Fibroblast of skin of back (primary cell): ENCODE data around the gene COPA.
"Not testable (repeated sequence)": the region's sequence is repeated elsewhere in the genome, so short reads cannot be mapped to it uniquely, and the experiment has no call there.

ENCODE experiments used
- DNase-seq: peaks from one replicate; pipeline ENCODE4 v3.0.0-alpha.2; 2013

The COPA gene

GRCh38 chr1:160322831-160323230 lies 20.2 kb downstream of the COPA start:
- no peak for DNase-seq

- no peak for DNase-seq
Observed at GRCh38 chr1:160315359-160315758, 27.7 kb downstream of the COPA start.

GRCh38 chr1:160309571-160309970 lies 33.5 kb downstream of the COPA start:
- no peak for DNase-seq

- peak; percentile 41 for DNase-seq
Observed at GRCh38 chr1:160309185-160309557, 33.9 kb downstream of the COPA start.

- no peak for DNase-seq
Observed at GRCh38 chr1:160308451-160309184, 34.4 kb downstream of the COPA start.

GRCh38 chr1:160307118-160307791 lies 35.8 kb downstream of the COPA start:
- no peak for DNase-seq

GRCh38 chr1:160300173-160300572 lies 42.9 kb downstream of the COPA start:
- no peak for DNase-seq

GRCh38 chr1:160296036-160296435 lies 47.0 kb downstream of the COPA start:
- DNase-seq = no peak

GRCh38 chr1:160293020-160293968 lies 49.8 kb downstream of the COPA start:
- no peak for DNase-seq

GRCh38 chr1:160291248-160292220 lies 51.5 kb downstream of the COPA start:
- peak; percentile 60 for DNase-seq

GRCh38 chr1:160287769-160288168 lies 55.3 kb downstream of the COPA start:
- not testable (repeated sequence) for DNase-seq

- no peak for DNase-seq
Observed at GRCh38 chr1:160285506-160285905, 57.5 kb downstream of the COPA start.

- peak; percentile 93 for DNase-seq
Observed at GRCh38 chr1:160284782-160285344, 58.2 kb downstream of the COPA start, which contains the start of gene PEX19. Gene PEX19 (minus strand): TSS chr1:160285133. CDS start chr1:160285124, 9 bp downstream.

- DNase-seq = peak; percentile 42
Observed at GRCh38 chr1:160284220-160284781, 58.7 kb downstream of the COPA start.

- DNase-seq = no peak
Observed at GRCh38 chr1:160282807-160283206, 60.2 kb downstream of the COPA start.

GRCh38 chr1:160277987-160278386 lies 65.1 kb downstream of the COPA start:
- no peak for DNase-seq

GRCh38 chr1:160277330-160277729 lies 65.7 kb downstream of the COPA start:
- DNase-seq = no peak

- no peak for DNase-seq
Observed at GRCh38 chr1:160271025-160271424, 72.0 kb downstream of the COPA start.

GRCh38 chr1:160267284-160267991 lies 75.6 kb downstream of the COPA start:
- DNase-seq = no peak

- DNase-seq = no peak
Observed at GRCh38 chr1:160264795-160265307, 78.2 kb downstream of the COPA start.
